BLaER1 (cell line): ENCODE measurements around the gene RWDD3.

ENCODE experiments used
- H3K27ac ChIP-seq: shearing (Covaris generic); formaldehyde crosslinking; 2 replicates; pipeline ENCODE4 v1.8.1; 2022
- H3K27me3 ChIP-seq: shearing (Covaris generic); formaldehyde crosslinking; 2 replicates; pipeline ENCODE4 v1.8.1; 2022
- H3K36me3 ChIP-seq: shearing (Covaris generic); formaldehyde crosslinking; 2 replicates; pipeline ENCODE4 v1.8.1; 2022
- H3K4me1 ChIP-seq: shearing (Covaris generic); formaldehyde crosslinking; 2 replicates; pipeline ENCODE4 v1.8.1; 2022
- H3K4me2 ChIP-seq: shearing (Covaris generic); formaldehyde crosslinking; 2 replicates; pipeline ENCODE4 v1.8.1; 2022
- H3K4me3 ChIP-seq: shearing (Covaris generic); formaldehyde crosslinking; 2 replicates; pipeline ENCODE4 v1.8.1; 2022
- H3K9ac ChIP-seq: shearing (Covaris generic); formaldehyde crosslinking; 2 replicates; pipeline ENCODE4 v1.8.1; 2022
- H3K9me3 ChIP-seq: shearing (Covaris generic); formaldehyde crosslinking; 2 replicates; pipeline ENCODE4 v1.8.1; 2022
- H4K20me1 ChIP-seq: shearing (Covaris generic); formaldehyde crosslinking; 2 replicates; pipeline ENCODE4 v1.8.1; 2022
- Cebpa-rat ChIP-seq: shearing (Covaris generic); IDR thresholded peaks from 2 replicates; pipeline ENCODE4 v1.8.1; 2022

The RWDD3 gene

GRCh38 chr1:95233737-95234500, at the start of gene RWDD3:
Gene RWDD3, plus strand, starts transcription at chr1:95234210. Its CDS starts 21 bp downstream, at chr1:95234231.
- H4K20me1 ChIP-seq: no peaks in the 10 kb centered on the region
- H3K27ac ChIP-seq: peak within 1 kb of the TSS; percentile 93

GRCh38 chr1:95186149-95186548, 47.9 kb upstream of the RWDD3 start:
- Histone ChIP-seq H3K27me3 (no peaks in the 10 kb centered on the region), H3K4me1 (no peaks in the 10 kb centered on the region), H3K9me3 (no peaks in the 10 kb centered on the region), H4K20me1 (no peaks in the 10 kb centered on the region), H3K4me2 (no peak overlapping the region), H3K4me3 (no peak overlapping the region), H3K27ac (no peak overlapping the region), H3K36me3 (no peaks in the 10 kb centered on the region), H3K9ac (no peak overlapping the region)
- TF ChIP-seq Cebpa-rat: no peak

More at GRCh38 chr1:95233737-95234500, at the start of gene RWDD3:
- Histone ChIP-seq H3K9ac (peak within 1 kb of the TSS; percentile 92), H3K36me3 (peaks cover 20% of the 10 kb centered on the region), H3K4me2 (peak within 1 kb of the TSS; percentile 81), H3K4me3 (peak within 1 kb of the TSS; percentile 90), H3K9me3 (no peaks in the 10 kb centered on the region), H3K27me3 (no peaks in the 10 kb centered on the region), H3K4me1 (peaks cover 6% of the 10 kb centered on the region; the same call in 1 of the 2 replicates)
- TF ChIP-seq Cebpa-rat: no peak

- no peaks in the 10 kb centered on the region for H3K27me3 ChIP-seq
- H3K36me3 ChIP-seq: no peaks in the 10 kb centered on the region
- no peaks in the 10 kb centered on the region for H4K20me1 ChIP-seq
- H3K4me1 ChIP-seq: no peaks in the 10 kb centered on the region
- no peak overlapping the region for H3K9ac ChIP-seq
- H3K4me2 ChIP-seq: no peak overlapping the region
- H3K4me3 ChIP-seq: no peak overlapping the region
- H3K27ac ChIP-seq: no peak overlapping the region
- TF ChIP-seq Cebpa-rat: no peak
- H3K9me3 ChIP-seq: no peaks in the 10 kb centered on the region
Measured at GRCh38 chr1:95193591-95193990, 40.4 kb upstream of the RWDD3 start.

GRCh38 chr1:95195046-95195445, 39.0 kb upstream of the RWDD3 start:
- H3K4me1 ChIP-seq: no peaks in the 10 kb centered on the region
- TF ChIP-seq Cebpa-rat: no peak
- H3K9me3 ChIP-seq: no peaks in the 10 kb centered on the region
- no peak overlapping the region for H3K4me2 ChIP-seq
- no peaks in the 10 kb centered on the region for H4K20me1 ChIP-seq
- H3K9ac ChIP-seq: no peak overlapping the region
- no peak overlapping the region for H3K4me3 ChIP-seq
- H3K27me3 ChIP-seq: no peaks in the 10 kb centered on the region
- no peak overlapping the region for H3K27ac ChIP-seq
- no peaks in the 10 kb centered on the region for H3K36me3 ChIP-seq

- Histone ChIP-seq H3K4me2 (no peak overlapping the region), H3K27me3 (no peaks in the 10 kb centered on the region), H3K4me3 (no peak overlapping the region), H3K4me1 (no peaks in the 10 kb centered on the region), H3K9me3 (no peaks in the 10 kb centered on the region), H3K27ac (no peak overlapping the region), H4K20me1 (no peaks in the 10 kb centered on the region), H3K9ac (no peak overlapping the region), H3K36me3 (no peaks in the 10 kb centered on the region)
- no peak for TF ChIP-seq Cebpa-rat
Measured at GRCh38 chr1:95196017-95196416, 38.0 kb upstream of the RWDD3 start.

GRCh38 chr1:95197616-95198252, 36.3 kb upstream of the RWDD3 start:
- H3K9me3 ChIP-seq: no peaks in the 10 kb centered on the region
- H3K4me3 ChIP-seq: no peak overlapping the region
- no peak for TF ChIP-seq Cebpa-rat
- H3K27ac ChIP-seq: no peak overlapping the region
- no peaks in the 10 kb centered on the region for H3K4me1 ChIP-seq
- H4K20me1 ChIP-seq: no peaks in the 10 kb centered on the region
- H3K4me2 ChIP-seq: no peak overlapping the region
- no peaks in the 10 kb centered on the region for H3K27me3 ChIP-seq
- no peaks in the 10 kb centered on the region for H3K36me3 ChIP-seq
- no peak overlapping the region for H3K9ac ChIP-seq

GRCh38 chr1:95201905-95202304, 32.1 kb upstream of the RWDD3 start:
- H3K4me3 ChIP-seq: no peak overlapping the region
- no peaks in the 10 kb centered on the region for H4K20me1 ChIP-seq
- H3K4me1 ChIP-seq: no peaks in the 10 kb centered on the region
- H3K36me3 ChIP-seq: no peaks in the 10 kb centered on the region
- H3K27ac ChIP-seq: no peak overlapping the region
- H3K4me2 ChIP-seq: no peak overlapping the region
- no peaks in the 10 kb centered on the region for H3K9me3 ChIP-seq
- TF ChIP-seq Cebpa-rat: no peak
- no peak overlapping the region for H3K9ac ChIP-seq
- no peaks in the 10 kb centered on the region for H3K27me3 ChIP-seq

GRCh38 chr1:95203908-95204437, 30.0 kb upstream of the RWDD3 start:
- Histone ChIP-seq H3K36me3 (no peaks in the 10 kb centered on the region), H3K4me2 (no peak overlapping the region), H3K27me3 (no peaks in the 10 kb centered on the region), H3K27ac (no peak overlapping the region), H3K4me1 (no peaks in the 10 kb centered on the region), H3K4me3 (no peak overlapping the region), H3K9me3 (no peaks in the 10 kb centered on the region), H3K9ac (no peak overlapping the region), H4K20me1 (no peaks in the 10 kb centered on the region)
- no peak for TF ChIP-seq Cebpa-rat

GRCh38 chr1:95206514-95206913, 27.5 kb upstream of the RWDD3 start:
- Histone ChIP-seq H3K27me3 (no peaks in the 10 kb centered on the region), H4K20me1 (no peaks in the 10 kb centered on the region), H3K9ac (no peak overlapping the region), H3K4me1 (no peaks in the 10 kb centered on the region), H3K4me3 (no peak overlapping the region), H3K36me3 (no peaks in the 10 kb centered on the region), H3K9me3 (no peaks in the 10 kb centered on the region), H3K27ac (no peak overlapping the region), H3K4me2 (no peak overlapping the region)
- no peak for TF ChIP-seq Cebpa-rat

GRCh38 chr1:95207223-95207935, 26.6 kb upstream of the RWDD3 start:
- TF ChIP-seq Cebpa-rat: no peak
- no peaks in the 10 kb centered on the region for H4K20me1 ChIP-seq
- no peaks in the 10 kb centered on the region for H3K9me3 ChIP-seq
- no peak overlapping the region for H3K4me2 ChIP-seq
- H3K4me3 ChIP-seq: no peak overlapping the region
- no peak overlapping the region for H3K9ac ChIP-seq
- no peaks in the 10 kb centered on the region for H3K27me3 ChIP-seq
- no peak overlapping the region for H3K27ac ChIP-seq
- no peaks in the 10 kb centered on the region for H3K36me3 ChIP-seq
- no peaks in the 10 kb centered on the region for H3K4me1 ChIP-seq
